Measurements from ENCODE around the gene ZNF442. TPM values are rescaled to one million over a fixed set of nuclear protein-coding genes. Genes with fewer than 3 reads are reported as not detected.
"Not testable (repeated sequence)": the region's sequence is repeated elsewhere in the genome, so short reads cannot be mapped to it uniquely, and the experiment has no call there.

The ZNF442 gene
- 2.8 TPM for total RNA-seq

GRCh38 chr19:12365236-12366162, at the start of gene ZNF442:
TSS of gene ZNF442 (minus strand) at chr19:12365683. CDS start at chr19:12363631, 2,052 bp downstream.
- ATAC-seq: peak; percentile 99

- ATAC-seq: no peak
These were observed 46.4 kb upstream of the ZNF442 start for GRCh38 chr19:12411893-12412292.

GRCh38 chr19:12400633-12401502, 35.4 kb upstream of the ZNF442 start, which contains the start of gene ZNF799:
TSS of gene ZNF799 (minus strand) at chr19:12401271. CDS start at chr19:12401070, 201 bp downstream.
- peak; percentile 100 for ATAC-seq

GRCh38 chr19:12399901-12400632, 34.6 kb upstream of the ZNF442 start:
- peak; percentile 31 for ATAC-seq

GRCh38 chr19:12391148-12391547, 25.7 kb upstream of the ZNF442 start:
- not testable (repeated sequence) for ATAC-seq

- not testable (repeated sequence) for ATAC-seq
These were observed 20.9 kb upstream of the ZNF442 start for GRCh38 chr19:12386365-12386764.

GRCh38 chr19:12380444-12380737, 14.9 kb upstream of the ZNF442 start:
- ATAC-seq: no peak

GRCh38 chr19:12379732-12380443, 14.4 kb upstream of the ZNF442 start:
- no peak for ATAC-seq

- no peak for ATAC-seq
These were observed 8.5 kb upstream of the ZNF442 start for GRCh38 chr19:12374026-12374425.

GRCh38 chr19:12364391-12365235, 870 bp downstream of the ZNF442 start:
- no peak for ATAC-seq

- not testable (repeated sequence) for ATAC-seq
These were observed 3.2 kb downstream of the ZNF442 start for GRCh38 chr19:12362236-12362635.

GRCh38 chr19:12353375-12353774, 12.1 kb downstream of the ZNF442 start:
- no peak for ATAC-seq

GRCh38 chr19:12350890-12351197, 14.6 kb downstream of the ZNF442 start:
- ATAC-seq: no peak

GRCh38 chr19:12350185-12350889, 15.1 kb downstream of the ZNF442 start:
- no peak for ATAC-seq

- ATAC-seq: no peak
These were observed 18.6 kb downstream of the ZNF442 start for GRCh38 chr19:12346896-12347295.

- no peak for ATAC-seq
These were observed 20.3 kb downstream of the ZNF442 start for GRCh38 chr19:12345197-12345596.

GRCh38 chr19:12333162-12334159, 32.0 kb downstream of the ZNF442 start, which contains the start of gene ZNF563:
TSS of gene ZNF563 (minus strand) at chr19:12333633. CDS start at chr19:12333482, 151 bp downstream.
- ATAC-seq: peak; percentile 100

- no peak for ATAC-seq
These were observed 34.1 kb downstream of the ZNF442 start for GRCh38 chr19:12331211-12331941.
